DOHH2 (cell line): Measurements from ENCODE around the gene OGFOD3.
A peak's percentile ranks its signal among the peaks of the same experiment; 100 is the strongest.

Experiments
- H3F3A ChIP-seq: fragments of 200-600 bp; sonication (generic), shearing (Covaris generic); 2 replicates; pipeline ENCODE4 v1.6.0; 2016; ENCODE audit warnings: antibody characterized with exemption, mild to moderate bottlenecking; ENCODE audit not compliant: control insufficient read depth, insufficient read depth
- H3K27ac ChIP-seq: fragments of 200-600 bp; sonication (generic); 2 replicates; pipeline ENCODE4 v1.5.1; 2014; ENCODE audit warnings: low read depth, mild to moderate bottlenecking, low read length, moderate library complexity
- H3K27me3 ChIP-seq: fragments of 200-600 bp; sonication (generic); 2 replicates; pipeline ENCODE4 v1.6.1; 2014; ENCODE audit warnings: mild to moderate bottlenecking, low read length, mixed read lengths; ENCODE audit not compliant: control insufficient read depth
- H3K36me3 ChIP-seq: fragments of 200-600 bp; sonication (generic); 2 replicates; pipeline ENCODE4 v1.6.1; 2014; ENCODE audit warnings: mild to moderate bottlenecking, low read length, moderate library complexity, mixed read lengths; ENCODE audit not compliant: control insufficient read depth
- H3K4me1 ChIP-seq: fragments of 200-600 bp; sonication (generic); 2 replicates; pipeline ENCODE4 v1.6.1; 2014; ENCODE audit warnings: mild to moderate bottlenecking, low read length, mixed read lengths; ENCODE audit not compliant: control insufficient read depth
- H3K4me2 ChIP-seq: fragments of 200-600 bp; sonication (generic); 2 replicates; pipeline ENCODE4 v1.6.0; 2014; ENCODE audit warnings: mild to moderate bottlenecking, low read length, moderate library complexity
- H3K4me3 ChIP-seq: fragments of 200-600 bp; sonication (generic); 2 replicates; pipeline ENCODE4 v1.5.1; 2014; ENCODE audit warnings: mild to moderate bottlenecking, low read length, mixed read lengths
- H3K79me2 ChIP-seq: fragments of 200-600 bp; sonication (generic); 2 replicates; pipeline ENCODE4 v1.6.1; 2014; ENCODE audit warnings: mild to moderate bottlenecking, low read length, mixed read lengths; ENCODE audit not compliant: control insufficient read depth
- H3K9me2 ChIP-seq: fragments of 200-600 bp; sonication (generic); replicated peaks from 2 replicates; pipeline ENCODE4 v1.6.1; 2014; ENCODE audit warnings: mild to moderate bottlenecking, low read length, mixed read lengths; ENCODE audit not compliant: control insufficient read depth
- H3K9me3 ChIP-seq: fragments of 200-600 bp; sonication (generic); 2 replicates; pipeline ENCODE4 v1.6.1; 2014; ENCODE audit warnings: antibody characterized with exemption, low read length, mixed read lengths; ENCODE audit not compliant: control insufficient read depth, insufficient read depth
- H4K20me1 ChIP-seq: fragments of 200-600 bp; sonication (generic); 2 replicates; pipeline ENCODE4 v1.6.0; 2014; ENCODE audit warnings: low read depth, mild to moderate bottlenecking, antibody characterized with exemption, low read length, moderate library complexity; ENCODE audit not compliant: control insufficient read depth, insufficient read depth
- EZH2phosphoT487 ChIP-seq: fragments of 200-600 bp; sonication (generic); IDR thresholded peaks from 2 replicates; pipeline ENCODE4 v1.6.1; 2017; ENCODE audit warnings: borderline replicate concordance, mild to moderate bottlenecking, antibody characterized with exemption, low read length, moderate library complexity, mixed read lengths
- TF ChIP-seq, protein P1 (sequence below): fragments of 200-600 bp; sonication (generic); IDR thresholded peaks from one replicate; pipeline ENCODE4 v1.5.1; 2014; ENCODE audit warnings: antibody characterized with exemption, mild to moderate bottlenecking, low read depth, low read length; ENCODE audit not compliant: poor library complexity, severe bottlenecking

The OGFOD3 gene

DNA sequence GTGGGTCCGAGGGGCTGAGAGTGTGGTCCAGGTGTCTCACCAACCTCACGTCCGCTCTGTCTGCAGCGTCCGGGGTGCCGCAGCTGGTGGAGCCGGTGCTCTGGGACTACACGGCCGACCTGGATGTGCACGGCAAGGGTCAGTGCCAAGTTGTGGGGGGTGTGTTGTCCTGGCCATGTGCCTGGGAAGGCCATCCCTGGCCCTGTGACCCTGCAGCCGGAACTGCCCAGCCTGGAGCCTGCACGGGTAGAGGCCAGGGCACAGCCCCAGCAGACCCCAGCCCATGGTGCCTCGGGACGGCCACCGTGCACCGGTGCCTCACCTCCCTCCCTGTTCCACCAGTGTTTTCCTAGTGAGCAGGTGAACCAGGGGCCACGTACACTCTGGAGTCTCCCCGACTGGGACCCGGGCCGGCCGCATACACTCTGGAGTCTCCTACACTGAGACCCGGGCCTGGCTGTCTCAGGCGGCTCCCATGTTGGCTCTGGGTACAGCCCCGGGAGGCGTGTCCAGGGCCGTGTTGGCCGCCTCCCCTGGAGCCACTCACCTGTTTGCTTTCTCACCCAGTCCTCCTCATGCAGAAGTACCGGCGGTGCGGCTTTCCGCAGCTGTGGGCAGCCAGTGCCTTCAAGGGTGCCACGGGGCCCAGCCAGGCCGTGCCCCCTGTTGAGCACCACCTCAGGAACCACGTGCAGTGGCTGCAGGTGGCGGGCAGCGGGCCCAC is 18.4 kb upstream of the OGFOD3 start:
- peaks cover 1% of the 10 kb centered on the region; the same call in 1 of the 2 replicates for H3K9me3 ChIP-seq
- no peaks in the 10 kb centered on the region for H3K79me2 ChIP-seq
- H3K36me3 ChIP-seq: peaks cover 5% of the 10 kb centered on the region
- H3K27me3 ChIP-seq: no peaks in the 10 kb centered on the region
- peaks cover 3% of the 10 kb centered on the region; the same call in 1 of the 2 replicates for H3F3A ChIP-seq
- TF ChIP-seq, protein P1, sequence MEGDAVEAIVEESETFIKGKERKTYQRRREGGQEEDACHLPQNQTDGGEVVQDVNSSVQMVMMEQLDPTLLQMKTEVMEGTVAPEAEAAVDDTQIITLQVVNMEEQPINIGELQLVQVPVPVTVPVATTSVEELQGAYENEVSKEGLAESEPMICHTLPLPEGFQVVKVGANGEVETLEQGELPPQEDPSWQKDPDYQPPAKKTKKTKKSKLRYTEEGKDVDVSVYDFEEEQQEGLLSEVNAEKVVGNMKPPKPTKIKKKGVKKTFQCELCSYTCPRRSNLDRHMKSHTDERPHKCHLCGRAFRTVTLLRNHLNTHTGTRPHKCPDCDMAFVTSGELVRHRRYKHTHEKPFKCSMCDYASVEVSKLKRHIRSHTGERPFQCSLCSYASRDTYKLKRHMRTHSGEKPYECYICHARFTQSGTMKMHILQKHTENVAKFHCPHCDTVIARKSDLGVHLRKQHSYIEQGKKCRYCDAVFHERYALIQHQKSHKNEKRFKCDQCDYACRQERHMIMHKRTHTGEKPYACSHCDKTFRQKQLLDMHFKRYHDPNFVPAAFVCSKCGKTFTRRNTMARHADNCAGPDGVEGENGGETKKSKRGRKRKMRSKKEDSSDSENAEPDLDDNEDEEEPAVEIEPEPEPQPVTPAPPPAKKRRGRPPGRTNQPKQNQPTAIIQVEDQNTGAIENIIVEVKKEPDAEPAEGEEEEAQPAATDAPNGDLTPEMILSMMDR: no peak
- no peak for TF ChIP-seq EZH2phosphoT487
- H3K27ac ChIP-seq: no peak overlapping the region
- no peak overlapping the region for H3K4me3 ChIP-seq
- H3K9me2 ChIP-seq: no peaks in the 10 kb centered on the region
- no peaks in the 10 kb centered on the region for H4K20me1 ChIP-seq
- no peak overlapping the region for H3K4me2 ChIP-seq
- H3K4me1 ChIP-seq: peaks cover 31% of the 10 kb centered on the region

DNA sequence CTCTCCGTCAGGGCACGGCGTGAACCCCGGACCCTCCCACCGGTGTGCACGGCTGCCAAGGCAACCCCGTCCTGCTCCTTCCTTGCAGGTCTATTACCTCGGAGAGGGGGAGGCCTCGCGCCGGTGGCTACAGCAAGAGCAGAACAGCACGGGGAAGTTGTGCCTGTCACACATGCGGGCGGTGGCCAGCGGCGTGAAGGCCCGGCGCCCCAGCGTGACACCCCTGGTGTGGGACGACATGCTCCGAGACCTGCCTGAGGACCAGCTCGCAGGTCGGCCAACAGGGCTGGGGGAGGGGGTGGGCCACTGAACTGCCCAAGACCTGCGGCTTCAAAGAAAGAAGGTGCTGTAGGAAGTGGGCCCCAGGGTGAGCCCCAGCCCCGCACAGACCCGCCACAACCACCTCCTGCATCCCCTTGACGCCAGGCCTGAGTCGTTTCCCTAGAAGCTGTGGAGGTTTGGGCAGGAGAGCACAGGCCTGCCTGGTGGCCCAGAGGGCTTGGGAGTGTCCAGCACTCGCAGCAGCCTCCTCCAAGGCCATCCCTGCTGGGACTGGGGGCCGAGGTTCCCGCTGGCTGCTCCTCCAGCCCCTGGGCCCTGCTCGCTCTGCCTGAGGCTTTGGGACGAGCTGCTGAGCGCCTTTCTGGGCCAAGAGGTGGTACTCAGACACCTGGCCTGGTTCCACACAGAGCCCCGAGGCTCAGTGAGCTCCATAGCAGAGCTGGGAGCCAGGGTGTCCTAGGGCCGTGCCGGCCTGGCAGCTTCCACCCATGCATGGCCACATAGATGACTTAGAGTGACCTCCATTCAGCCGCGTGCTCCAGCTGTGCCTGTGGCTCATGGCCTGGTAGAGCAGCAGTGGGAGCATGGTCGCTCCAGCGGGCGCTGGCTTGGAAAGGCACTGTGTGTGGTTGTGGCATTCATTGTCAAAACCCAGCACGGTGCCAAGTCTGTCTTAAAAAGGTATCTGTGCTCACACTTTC is 17.5 kb upstream of the OGFOD3 start:
- no peaks in the 10 kb centered on the region for H4K20me1 ChIP-seq
- no peaks in the 10 kb centered on the region for H3K79me2 ChIP-seq
- no peak for TF ChIP-seq EZH2phosphoT487
- no peaks in the 10 kb centered on the region for H3K27me3 ChIP-seq
- H3K4me2 ChIP-seq: no peak overlapping the region
- no peak overlapping the region for H3K4me3 ChIP-seq
- no peak overlapping the region for H3K27ac ChIP-seq
- H3K9me2 ChIP-seq: no peaks in the 10 kb centered on the region
- H3K36me3 ChIP-seq: peaks cover 2% of the 10 kb centered on the region; the same call in 1 of the 2 replicates
- H3K9me3 ChIP-seq: no peaks in the 10 kb centered on the region
- H3K4me1 ChIP-seq: peaks cover 22% of the 10 kb centered on the region
- no peaks in the 10 kb centered on the region for H3F3A ChIP-seq

DNA sequence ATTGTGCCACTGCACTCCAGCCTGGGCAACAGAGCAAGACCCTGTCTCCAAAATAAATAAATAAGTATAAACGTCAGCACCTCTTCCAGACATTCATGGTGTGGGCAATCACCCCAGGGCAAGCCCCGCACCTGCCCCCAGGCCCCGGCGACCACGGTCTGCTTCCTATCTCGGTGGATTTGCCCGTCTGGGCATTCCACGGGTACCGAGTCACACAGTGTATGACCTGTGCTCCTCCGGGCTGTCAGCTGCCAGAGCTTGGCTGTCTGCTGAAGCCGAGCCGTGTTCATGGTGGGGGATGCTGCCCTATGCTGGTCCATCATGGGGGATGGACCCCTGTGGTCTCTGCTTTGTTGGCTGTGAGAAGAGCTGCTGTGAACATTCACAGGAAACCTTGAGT is 16.7 kb upstream of the OGFOD3 start:
- Histone ChIP-seq H3K9me2 (no peaks in the 10 kb centered on the region), H4K20me1 (no peaks in the 10 kb centered on the region), H3F3A (no peaks in the 10 kb centered on the region), H3K4me2 (no peak overlapping the region), H3K27ac (no peak overlapping the region), H3K27me3 (no peaks in the 10 kb centered on the region), H3K9me3 (no peaks in the 10 kb centered on the region), H3K4me3 (no peak overlapping the region), H3K4me1 (peaks cover 18% of the 10 kb centered on the region), H3K79me2 (no peaks in the 10 kb centered on the region), H3K36me3 (peaks cover 2% of the 10 kb centered on the region; the same call in 1 of the 2 replicates)
- TF ChIP-seq EZH2phosphoT487: no peak
- TF ChIP-seq, protein P1: no peak

DNA sequence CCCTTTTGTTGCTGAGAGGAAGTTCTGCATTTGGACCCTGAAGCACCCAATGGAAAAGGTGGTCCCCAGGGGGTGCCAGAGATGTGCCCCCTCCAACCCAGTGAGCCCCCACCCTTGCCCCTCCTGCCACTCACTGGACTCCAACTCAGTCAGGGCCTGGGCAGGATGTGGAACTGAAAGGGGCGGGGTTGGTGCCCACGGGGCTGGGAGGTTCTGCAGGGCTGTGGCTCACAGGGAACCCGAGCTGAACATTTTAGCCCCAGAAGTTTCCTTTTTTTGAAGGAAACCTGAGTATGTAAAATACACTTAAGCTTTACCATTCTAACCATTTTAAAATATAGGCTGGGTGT is 15.8 kb upstream of the OGFOD3 start:
- Histone ChIP-seq H3K27me3 (no peaks in the 10 kb centered on the region), H3K4me1 (peaks cover 24% of the 10 kb centered on the region), H3K4me2 (peak overlapping the region; percentile 53), H3K79me2 (no peaks in the 10 kb centered on the region), H3K9me3 (no peaks in the 10 kb centered on the region), H3K36me3 (no peaks in the 10 kb centered on the region), H3F3A (no peaks in the 10 kb centered on the region), H3K27ac (peak overlapping the region; percentile 41), H3K4me3 (peak overlapping the region; percentile 22; the same call in 1 of the 2 replicates), H3K9me2 (no peaks in the 10 kb centered on the region), H4K20me1 (no peaks in the 10 kb centered on the region)
- no peak for TF ChIP-seq EZH2phosphoT487
- TF ChIP-seq, protein P1: no peak
